ENCODE measurements around the gene CNOT11.
"Not testable (repeated sequence)": the region's sequence is repeated elsewhere in the genome, so short reads cannot be mapped to it uniquely, and the experiment has no call there.

- TF ChIP-seq, protein P1, sequence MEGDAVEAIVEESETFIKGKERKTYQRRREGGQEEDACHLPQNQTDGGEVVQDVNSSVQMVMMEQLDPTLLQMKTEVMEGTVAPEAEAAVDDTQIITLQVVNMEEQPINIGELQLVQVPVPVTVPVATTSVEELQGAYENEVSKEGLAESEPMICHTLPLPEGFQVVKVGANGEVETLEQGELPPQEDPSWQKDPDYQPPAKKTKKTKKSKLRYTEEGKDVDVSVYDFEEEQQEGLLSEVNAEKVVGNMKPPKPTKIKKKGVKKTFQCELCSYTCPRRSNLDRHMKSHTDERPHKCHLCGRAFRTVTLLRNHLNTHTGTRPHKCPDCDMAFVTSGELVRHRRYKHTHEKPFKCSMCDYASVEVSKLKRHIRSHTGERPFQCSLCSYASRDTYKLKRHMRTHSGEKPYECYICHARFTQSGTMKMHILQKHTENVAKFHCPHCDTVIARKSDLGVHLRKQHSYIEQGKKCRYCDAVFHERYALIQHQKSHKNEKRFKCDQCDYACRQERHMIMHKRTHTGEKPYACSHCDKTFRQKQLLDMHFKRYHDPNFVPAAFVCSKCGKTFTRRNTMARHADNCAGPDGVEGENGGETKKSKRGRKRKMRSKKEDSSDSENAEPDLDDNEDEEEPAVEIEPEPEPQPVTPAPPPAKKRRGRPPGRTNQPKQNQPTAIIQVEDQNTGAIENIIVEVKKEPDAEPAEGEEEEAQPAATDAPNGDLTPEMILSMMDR (IDR thresholded peaks at IDR 0.05) = not testable (repeated sequence)
- TF ChIP-seq POLR2A (IDR thresholded peaks at IDR 0.05) = not testable (repeated sequence)
These were observed 14.7 kb upstream of the CNOT11 start for GRCh38 chr2:101237944-101238343.
